LNCAP (cell line): Measurements from ENCODE around the gene ZNF621.

Experiments used
- CTCF ChIP-seq: fragments of 450-650 bp; IDR thresholded peaks from 2 replicates; pipeline ENCODE4 v1.5.1; 2017; ENCODE audit warnings: mild to moderate bottlenecking

ZNF621 gene

GRCh38 chr3:40550167-40550566, 25.4 kb downstream of the ZNF621 start:
- TF ChIP-seq CTCF, result no peak

GRCh38 chr3:40557575-40558161, 32.9 kb downstream of the ZNF621 start:
- no peak for TF ChIP-seq CTCF

- no peak for TF ChIP-seq CTCF
These were observed 41.9 kb downstream of the ZNF621 start for GRCh38 chr3:40566694-40567093.

GRCh38 chr3:40572588-40572987, 47.8 kb downstream of the ZNF621 start:
- no peak for TF ChIP-seq CTCF

GRCh38 chr3:40574050-40574449, 49.3 kb downstream of the ZNF621 start:
- no peak for TF ChIP-seq CTCF

GRCh38 chr3:40574661-40575060, 49.9 kb downstream of the ZNF621 start:
- no peak for TF ChIP-seq CTCF

GRCh38 chr3:40576396-40576795, 51.6 kb downstream of the ZNF621 start:
- TF ChIP-seq CTCF, result no peak

- TF ChIP-seq CTCF, result peak; percentile 94
These were observed 55.8 kb downstream of the ZNF621 start for GRCh38 chr3:40580494-40581091.
